Stimulated activated CD4-positive, alpha-beta T cell treated with anti-CD3 and anti-CD28 coated beads, Interleukin-2, amount 100 ng/mL, for 4 hours (primary cell): ENCODE results near the gene PRR5L.
"Not testable (repeated sequence)": the region's sequence is repeated elsewhere in the genome, so short reads cannot be mapped to it uniquely, and the experiment has no call there.

ENCODE experiments used
- DNase-seq: peaks from one replicate; pipeline ENCODE4 v3.0.0-alpha.2; 2020; ENCODE audit warnings: low read depth

The PRR5L gene

GRCh38 chr11:36463781-36464180 is 167.7 kb downstream of the PRR5L start:
- no peak for DNase-seq

DNA sequence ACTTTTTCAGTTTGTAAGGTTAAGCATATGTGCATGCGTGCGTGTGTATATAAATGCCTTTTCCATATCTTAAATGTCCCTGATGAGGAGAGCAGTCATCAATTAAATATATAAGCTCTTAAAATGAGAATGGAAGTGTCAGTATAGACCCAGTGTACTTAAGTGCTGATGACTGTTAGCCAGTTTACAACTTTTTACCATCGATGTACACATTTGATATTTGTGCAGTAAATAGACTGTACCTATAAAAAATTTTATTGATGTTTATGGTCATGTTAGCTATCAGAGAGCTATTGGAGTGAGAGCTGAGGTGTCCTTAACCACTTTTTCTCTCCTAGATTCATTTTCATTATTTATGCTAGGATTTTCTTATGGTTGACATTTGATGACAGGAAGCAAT is 168.6 kb downstream of the PRR5L start:
- no peak for DNase-seq

GRCh38 chr11:36465449-36466163 is 169.5 kb downstream of the PRR5L start:
- DNase-seq: no peak

DNA sequence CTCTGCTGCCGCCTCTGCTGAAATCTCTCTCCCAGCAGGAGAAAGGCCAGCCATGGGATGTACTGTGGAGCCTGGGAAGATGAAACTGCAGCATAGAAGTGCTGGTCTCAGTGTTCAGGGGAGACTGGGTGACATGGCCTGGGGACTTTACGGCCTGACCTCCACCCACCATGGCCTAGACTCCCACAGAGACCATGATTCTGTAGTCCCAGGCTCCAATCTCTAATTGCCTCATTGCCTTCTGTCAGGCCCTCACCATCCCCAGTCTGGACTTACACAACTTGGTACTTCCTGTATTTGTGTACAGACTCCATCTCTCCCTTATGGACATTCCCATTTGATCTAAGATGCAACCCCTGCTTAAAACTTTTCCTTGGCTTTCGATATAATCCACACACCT is 170.9 kb downstream of the PRR5L start:
- no peak for DNase-seq

DNA sequence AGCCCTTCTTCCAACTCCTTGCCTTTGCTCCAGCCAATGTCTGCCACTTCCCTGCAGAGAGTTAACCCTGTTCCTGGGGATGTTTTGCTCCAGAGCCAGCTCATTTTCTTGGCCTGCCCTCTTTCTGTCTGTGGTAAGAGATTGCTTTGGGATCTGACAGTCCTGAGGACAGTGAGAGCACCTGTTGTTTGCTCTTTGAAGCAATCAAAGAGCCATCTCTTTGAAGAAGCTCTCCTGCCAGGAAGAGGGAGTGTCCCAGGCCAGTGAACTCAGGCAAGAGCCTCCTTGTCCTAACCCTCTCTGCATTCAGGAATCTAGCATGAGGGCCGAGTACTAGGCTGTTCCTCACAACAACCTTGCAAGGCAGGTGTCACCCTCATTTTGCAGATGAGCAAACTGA is 171.8 kb downstream of the PRR5L start:
- no peak for DNase-seq

- no peak for DNase-seq
These were observed 173.0 kb downstream of the PRR5L start for GRCh38 chr11:36469063-36469462.

GRCh38 chr11:36469881-36470802 is 174.1 kb downstream of the PRR5L start:
- no peak for DNase-seq

- no peak for DNase-seq
These were observed 175.5 kb downstream of the PRR5L start for GRCh38 chr11:36471577-36471976.

DNA sequence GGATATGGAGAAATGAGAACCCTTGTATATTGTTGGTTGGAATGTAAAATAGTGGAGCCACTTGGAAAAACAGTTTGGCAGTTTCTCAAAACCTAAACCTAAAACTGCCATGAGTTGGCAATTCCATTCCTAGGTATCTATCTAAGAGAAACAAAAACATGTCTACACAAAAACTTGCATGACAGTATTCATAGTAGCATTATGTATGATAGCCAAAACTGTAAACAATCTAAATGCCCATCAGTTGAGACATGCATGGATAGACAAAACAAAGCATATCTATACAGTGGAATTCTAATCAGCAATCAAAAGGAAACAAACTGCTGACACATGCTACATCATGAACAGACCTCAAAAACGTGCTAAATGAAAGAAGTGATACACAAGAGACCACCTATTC is 179.1 kb downstream of the PRR5L start:
- DNase-seq: no peak

DNA sequence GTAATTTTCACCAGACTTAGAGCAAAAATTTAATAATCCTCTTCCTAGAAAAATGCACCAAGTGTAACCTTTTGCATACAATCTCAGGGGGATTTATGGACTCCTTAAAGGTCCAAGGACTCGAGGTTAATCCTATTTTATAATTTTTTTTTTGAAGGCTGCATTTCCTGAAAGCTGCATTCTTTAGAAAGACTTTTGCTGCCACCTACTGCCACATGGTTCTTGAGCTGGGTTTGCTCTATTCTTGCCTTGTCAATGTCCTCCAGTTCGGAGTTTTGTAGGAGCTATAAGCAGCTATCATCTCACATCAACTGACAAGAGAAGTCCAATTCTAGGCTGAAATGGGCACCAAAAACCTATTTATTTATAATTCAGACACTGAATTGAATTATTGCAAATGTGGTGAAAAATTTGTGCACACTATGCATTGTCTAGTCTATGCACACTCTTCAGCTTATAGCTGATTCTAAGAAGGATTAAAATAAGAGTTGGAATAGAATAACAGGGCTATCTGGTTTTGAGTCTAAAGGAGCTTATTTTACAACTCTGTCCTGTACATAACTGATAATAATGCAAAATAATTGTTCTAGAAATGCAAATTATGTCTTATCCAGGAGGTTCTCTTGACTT is 182.7 kb downstream of the PRR5L start:
- no peak for DNase-seq

GRCh38 chr11:36480833-36481232 is 184.7 kb downstream of the PRR5L start:
- no peak for DNase-seq

DNA sequence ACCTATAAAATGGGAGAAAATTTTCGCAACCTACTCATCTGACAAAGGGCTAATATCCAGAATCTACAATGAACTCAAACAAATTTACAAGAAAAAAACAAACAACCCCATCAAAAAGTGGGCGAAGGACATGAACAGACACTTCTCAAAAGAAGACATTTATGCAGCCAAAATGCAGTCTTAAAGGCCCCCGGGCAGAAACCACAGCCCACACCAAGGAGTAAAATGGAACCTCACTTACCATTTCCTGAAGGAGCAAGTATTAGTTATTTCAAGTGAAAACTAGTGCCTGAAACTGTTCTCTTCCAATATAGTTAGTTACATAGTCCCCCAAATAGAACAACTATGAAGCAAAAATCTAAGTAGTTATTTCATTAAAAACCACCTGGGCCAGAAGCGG is 187.0 kb downstream of the PRR5L start:
- not testable (repeated sequence) for DNase-seq

DNA sequence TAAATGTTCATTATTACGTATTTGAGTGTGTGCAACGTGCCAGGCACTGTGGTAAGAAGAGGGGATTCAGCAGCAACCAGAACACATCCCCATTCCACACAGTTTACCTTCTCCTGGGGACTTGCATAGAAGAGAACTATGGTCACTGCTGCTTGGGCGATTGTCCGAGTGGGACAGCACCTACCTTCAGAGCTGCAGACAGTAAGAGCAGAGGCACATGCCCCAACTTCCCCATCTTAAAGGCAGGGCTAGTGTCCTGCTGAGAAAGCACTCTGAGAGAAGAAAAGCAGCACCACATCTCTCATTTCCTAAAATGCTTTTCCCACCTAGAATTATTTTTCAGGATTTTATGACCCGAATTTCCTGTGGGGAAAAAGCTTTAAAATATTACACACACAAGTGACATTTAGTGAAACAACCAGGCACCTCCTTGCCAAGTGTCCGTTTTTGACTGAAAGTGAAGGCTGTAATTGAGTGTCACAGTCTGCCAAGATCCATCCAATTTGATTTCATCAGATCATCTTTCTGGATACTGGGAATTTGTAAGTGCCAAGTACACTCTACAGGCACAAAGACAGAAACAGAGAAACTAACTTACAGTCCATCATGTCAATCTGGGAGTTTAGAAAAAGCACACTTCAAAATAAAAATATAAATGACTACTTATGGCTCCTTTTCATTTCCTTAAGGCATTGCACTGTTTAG is 189.4 kb downstream of the PRR5L start:
- DNase-seq: no peak

DNA sequence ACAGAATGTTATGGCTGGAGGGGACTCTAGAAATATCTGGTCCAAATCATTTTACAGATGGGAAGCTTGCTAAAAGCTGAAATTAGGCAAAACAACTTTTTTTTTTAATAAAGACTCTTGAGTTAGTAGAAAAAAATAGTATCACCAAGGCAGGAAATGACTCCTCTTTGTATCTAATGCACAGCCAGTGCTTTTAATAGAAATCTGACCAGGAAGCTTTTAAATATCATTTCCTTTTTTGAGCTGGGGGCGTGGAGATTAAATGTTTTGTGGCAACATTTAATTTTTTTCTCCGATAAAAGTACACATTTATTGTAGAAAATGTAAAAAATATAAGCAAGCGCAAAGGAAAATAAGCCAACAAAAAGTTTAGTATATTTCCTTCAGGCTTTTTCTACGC is 191.5 kb downstream of the PRR5L start:
- DNase-seq: no peak

DNA sequence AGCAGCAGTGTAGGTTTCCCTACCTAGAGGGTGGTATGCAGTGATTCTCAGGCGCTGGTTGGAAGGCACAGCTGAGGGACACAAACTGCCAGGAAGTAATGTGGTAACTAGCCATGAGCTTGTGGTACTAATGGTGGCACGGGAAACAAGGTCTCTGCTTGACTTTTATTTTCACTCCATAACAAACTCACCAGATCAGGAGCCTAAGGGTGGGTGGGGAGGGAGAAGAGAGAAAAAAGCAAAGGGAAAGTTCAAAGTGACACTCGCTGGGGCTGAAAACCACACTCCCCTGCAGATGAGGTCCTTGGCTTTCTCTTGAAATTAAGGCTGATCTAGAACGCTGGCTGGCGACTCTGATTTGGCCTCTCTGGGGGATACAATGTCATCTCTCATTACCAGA is 192.0 kb downstream of the PRR5L start:
- DNase-seq: no peak

GRCh38 chr11:36490026-36490806 is 194.1 kb downstream of the PRR5L start:
- DNase-seq: no peak

- DNase-seq: peak; percentile 9
These were observed 196.7 kb downstream of the PRR5L start for GRCh38 chr11:36492724-36493304.

GRCh38 chr11:36493332-36493731 is 197.2 kb downstream of the PRR5L start:
- DNase-seq: no peak

- no peak for DNase-seq
These were observed 202.6 kb downstream of the PRR5L start for GRCh38 chr11:36498721-36499120.

- DNase-seq: no peak
These were observed 203.2 kb downstream of the PRR5L start for GRCh38 chr11:36499315-36499714.

DNA sequence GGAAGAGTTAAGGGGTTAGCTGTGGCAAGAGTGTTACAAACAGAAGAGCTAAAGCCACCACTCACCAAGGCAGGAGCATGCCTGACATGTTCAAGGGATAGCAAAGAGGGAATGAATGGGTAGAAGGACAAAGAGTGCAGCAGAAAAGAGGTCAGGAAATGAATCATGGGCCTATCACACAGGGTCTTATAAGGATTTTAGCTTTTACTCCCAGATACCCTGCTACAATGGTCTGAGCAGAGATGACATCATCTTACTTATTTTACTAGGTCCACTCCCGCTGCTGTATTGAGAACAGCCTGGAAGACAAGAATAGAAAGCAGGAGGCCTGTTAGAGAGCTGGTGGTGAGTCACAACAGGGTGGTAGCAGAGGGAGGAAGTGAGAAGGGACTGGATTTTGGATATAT is 204.2 kb downstream of the PRR5L start:
- no peak for DNase-seq
